Prostate gland (tissue), 2 donors: ENCODE results near the gene PATL1. TPM values are rescaled to one million over a fixed set of nuclear protein-coding genes. Genes with fewer than 3 reads are reported as not detected.

Experiments used
- DNase-seq: peaks from one replicate; pipeline ENCODE4 v3.0.0-alpha.2; 2019; ENCODE audit warnings: low spot score
- H3K27ac ChIP-seq, 2 donors: fragments of 200-600 bp; sonication (generic); 2 replicates each; pipeline ENCODE4 v1.5.1; 2017 to 2019
- H3K27me3 ChIP-seq: fragments of 200-600 bp; sonication (generic); replicated peaks from 2 replicates; pipeline ENCODE4 v1.5.1; 2019; ENCODE audit not compliant: insufficient read depth
- H3K36me3 ChIP-seq, 2 donors: fragments of 200-600 bp; sonication (generic); 1 replicate in 1 of 2; 2 replicates in 1 of 2; pipeline versions ENCODE4 v1.5.1 to v1.8.1; 2017 to 2019
- H3K4me1 ChIP-seq: fragments of 200-600 bp; sonication (generic); replicated peaks from 2 replicates; pipeline ENCODE4 v1.5.1; 2019
- H3K4me3 ChIP-seq, 2 donors: fragments of 200-600 bp; sonication (generic); 2 replicates each; pipeline ENCODE4 v1.5.1; 2017 to 2019
- H3K9me3 ChIP-seq: fragments of 200-600 bp; sonication (generic); 2 replicates; pipeline ENCODE4 v1.5.1; 2017
- POLR2A ChIP-seq: fragments of 450-650 bp; IDR thresholded peaks from one replicate; pipeline ENCODE4 v1.6.1; 2016; ENCODE audit warnings: antibody characterized with exemption, mild to moderate bottlenecking
- POLR2AphosphoS5 ChIP-seq: sonication (generic); formaldehyde crosslinking; IDR thresholded peaks from one replicate; pipeline ENCODE4 v1.6.1; 2017; ENCODE audit warnings: antibody characterized with exemption
- WGBS: methylation state at CpG from one replicate; pipeline ENCODE4 v1.1.5; 2018; 5-methylcytosine and 5-hydroxymethylcytosine counted together
- intact Hi-C: fragments of 100-400 bp; cut with DNase I; formaldehyde crosslinking; loops from one replicate; pipeline ENCODE4 v1.14.2; 2022
- total RNA-seq, 2 donors: library from RNA; depleted of rRNA; stranded (reverse); fragments of >200 nt; gene quantifications; one replicate each; pipeline ENCODE4 v1.1.0, GENCODE V29; 2016
- TF ChIP-seq, protein P1 (sequence below), 4 experiments: fragments of 200-600 bp in 2 of 4; fragments of 450-650 bp in 2 of 4; sonication (generic) in 2 of 4; IDR thresholded peaks; 1 replicate in 3 of 4; 2 replicates in 1 of 4; pipeline ENCODE4 v1.5.1; 2016 to 2019; ENCODE audit warnings: antibody characterized with exemption in 4 of 4, mild to moderate bottlenecking in 2 of 4, moderate library complexity in 2 of 4

The PATL1 gene
- total RNA-seq, 2 donors from 2014 or later: 10.3 to 26.2 TPM

DNA sequence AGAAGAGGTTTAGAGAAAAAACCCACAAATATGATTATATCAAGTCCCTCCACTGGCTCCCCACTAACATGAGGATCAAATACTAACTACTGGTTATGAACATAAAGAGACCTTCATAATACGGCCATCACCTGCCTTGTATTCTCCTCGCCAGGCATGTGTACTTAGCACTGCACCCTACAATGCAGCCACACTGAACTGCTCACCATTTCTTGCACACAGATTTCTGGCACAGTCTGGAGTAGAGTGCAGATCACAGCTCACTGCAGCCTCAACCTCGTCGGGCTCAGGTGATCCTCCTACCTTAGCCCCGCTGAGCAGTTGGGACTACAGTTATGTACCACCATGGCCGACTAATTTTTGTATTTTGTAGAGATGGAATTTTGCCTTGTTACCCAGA lies 66.4 kb downstream of the PATL1 start:
- peaks cover 3 to 24% of the 10 kb centered on the region in 2 donors for H3K36me3 ChIP-seq
- no peak overlapping the region for H3K27ac ChIP-seq
- no peak overlapping the region for H3K4me3 ChIP-seq
- intact Hi-C loops: no loop called here
- H3K4me1 ChIP-seq: no peaks in the 10 kb centered on the region
- WGBS: 93% methylated on average over 6 of the region's 6 CpGs
- no peaks in the 10 kb centered on the region for H3K27me3 ChIP-seq
- no peak for DNase-seq
- TF ChIP-seq, protein P1, sequence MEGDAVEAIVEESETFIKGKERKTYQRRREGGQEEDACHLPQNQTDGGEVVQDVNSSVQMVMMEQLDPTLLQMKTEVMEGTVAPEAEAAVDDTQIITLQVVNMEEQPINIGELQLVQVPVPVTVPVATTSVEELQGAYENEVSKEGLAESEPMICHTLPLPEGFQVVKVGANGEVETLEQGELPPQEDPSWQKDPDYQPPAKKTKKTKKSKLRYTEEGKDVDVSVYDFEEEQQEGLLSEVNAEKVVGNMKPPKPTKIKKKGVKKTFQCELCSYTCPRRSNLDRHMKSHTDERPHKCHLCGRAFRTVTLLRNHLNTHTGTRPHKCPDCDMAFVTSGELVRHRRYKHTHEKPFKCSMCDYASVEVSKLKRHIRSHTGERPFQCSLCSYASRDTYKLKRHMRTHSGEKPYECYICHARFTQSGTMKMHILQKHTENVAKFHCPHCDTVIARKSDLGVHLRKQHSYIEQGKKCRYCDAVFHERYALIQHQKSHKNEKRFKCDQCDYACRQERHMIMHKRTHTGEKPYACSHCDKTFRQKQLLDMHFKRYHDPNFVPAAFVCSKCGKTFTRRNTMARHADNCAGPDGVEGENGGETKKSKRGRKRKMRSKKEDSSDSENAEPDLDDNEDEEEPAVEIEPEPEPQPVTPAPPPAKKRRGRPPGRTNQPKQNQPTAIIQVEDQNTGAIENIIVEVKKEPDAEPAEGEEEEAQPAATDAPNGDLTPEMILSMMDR (IDR thresholded peaks at IDR 0.05): no peak
- no peak for TF ChIP-seq POLR2A
- TF ChIP-seq POLR2AphosphoS5: no peak
- H3K9me3 ChIP-seq: no peaks in the 10 kb centered on the region

DNA sequence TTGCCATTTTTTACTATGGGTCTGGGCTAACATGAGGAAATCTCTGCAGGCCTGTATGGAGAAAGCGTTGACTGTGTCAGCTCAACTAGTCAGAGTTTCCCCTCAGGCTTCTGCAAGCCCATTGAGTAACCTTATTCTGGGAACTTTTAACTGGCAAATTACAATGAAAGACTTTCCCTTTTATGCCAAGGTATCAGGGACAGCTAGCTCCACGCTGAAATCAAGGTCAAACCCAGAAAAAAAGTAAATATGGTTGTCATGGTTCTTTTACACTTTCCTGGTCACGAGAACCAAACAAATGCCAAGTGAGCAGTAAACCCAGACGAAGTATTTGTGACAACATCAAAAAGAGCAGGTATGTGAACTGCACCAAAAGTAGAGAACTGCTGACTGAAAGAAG lies 67.0 kb downstream of the PATL1 start:
- no peaks in the 10 kb centered on the region for H3K9me3 ChIP-seq
- no peak for TF ChIP-seq POLR2AphosphoS5
- no peak for TF ChIP-seq POLR2A
- TF ChIP-seq, protein P1 (IDR thresholded peaks at IDR 0.05): no peak
- 67% methylated on average over 4 of the region's 4 CpGs for WGBS
- H3K4me3 ChIP-seq: no peak overlapping the region
- H3K27me3 ChIP-seq: no peaks in the 10 kb centered on the region
- peaks cover 3 to 24% of the 10 kb centered on the region in 2 donors for H3K36me3 ChIP-seq
- intact Hi-C loops: no loop called here
- no peaks in the 10 kb centered on the region for H3K4me1 ChIP-seq
- H3K27ac ChIP-seq: no peak overlapping the region
- no peak for DNase-seq

DNA sequence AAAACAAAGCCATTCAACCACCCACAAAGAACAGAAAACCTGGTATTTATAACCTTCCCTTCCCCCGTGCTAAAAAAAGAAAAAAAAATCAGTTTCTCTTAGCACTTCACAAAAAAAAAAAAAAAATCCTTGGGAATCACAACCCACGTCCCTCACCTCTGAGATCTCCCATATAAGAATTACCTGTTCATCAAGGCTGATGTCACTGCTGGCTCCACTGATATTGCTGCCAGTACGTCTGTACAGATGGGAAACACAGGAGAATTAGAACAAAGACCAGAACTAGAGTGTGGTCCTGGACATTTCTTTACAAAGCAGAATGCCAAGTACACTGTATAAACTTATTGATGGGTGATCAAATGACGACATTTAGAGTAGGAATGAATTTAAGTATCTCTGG lies 68.2 kb downstream of the PATL1 start:
- no peak for DNase-seq
- intact Hi-C loops: no loop called here
- Histone ChIP-seq H3K27me3 (no peaks in the 10 kb centered on the region), H3K36me3 (peaks cover 3 to 24% of the 10 kb centered on the region in 2 donors), H3K4me3 (no peak overlapping the region), H3K9me3 (no peaks in the 10 kb centered on the region), H3K4me1 (no peaks in the 10 kb centered on the region), H3K27ac (no peak overlapping the region)
- WGBS: 83% methylated on average over 4 of the region's 4 CpGs
- TF ChIP-seq POLR2A (no peak), POLR2AphosphoS5 (no peak)
- TF ChIP-seq, protein P1 (IDR thresholded peaks at IDR 0.05): no peak

DNA sequence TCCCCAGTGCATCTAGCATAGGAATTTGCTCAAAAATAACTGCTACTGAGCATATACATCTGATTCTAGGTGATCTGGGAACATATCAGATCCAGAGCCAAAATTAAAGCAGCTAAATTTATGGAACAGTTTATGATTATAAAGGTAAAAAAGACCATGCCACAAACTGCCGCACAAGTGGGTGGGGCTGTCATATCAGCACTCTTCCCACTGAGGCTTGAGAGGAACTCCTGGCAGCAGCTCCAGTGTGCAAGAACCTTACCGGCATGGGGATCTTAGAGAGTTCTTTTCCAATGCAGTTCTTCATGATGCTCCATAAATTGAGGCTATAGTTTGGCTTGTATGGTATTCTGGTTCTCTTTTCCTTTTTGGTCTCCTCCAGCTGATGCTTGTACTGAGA lies 68.6 kb downstream of the PATL1 start:
- intact Hi-C loops: no loop called here
- Histone ChIP-seq H3K27me3 (no peaks in the 10 kb centered on the region), H3K9me3 (no peaks in the 10 kb centered on the region), H3K4me3 (no peak overlapping the region), H3K27ac (no peak overlapping the region), H3K4me1 (no peaks in the 10 kb centered on the region), H3K36me3 (peaks cover 3 to 24% of the 10 kb centered on the region in 2 donors)
- 95% methylated on average over 2 of the region's 2 CpGs for WGBS
- TF ChIP-seq, protein P1 (IDR thresholded peaks at IDR 0.05): no peak
- no peak for TF ChIP-seq POLR2A
- no peak for TF ChIP-seq POLR2AphosphoS5
- DNase-seq: no peak

DNA sequence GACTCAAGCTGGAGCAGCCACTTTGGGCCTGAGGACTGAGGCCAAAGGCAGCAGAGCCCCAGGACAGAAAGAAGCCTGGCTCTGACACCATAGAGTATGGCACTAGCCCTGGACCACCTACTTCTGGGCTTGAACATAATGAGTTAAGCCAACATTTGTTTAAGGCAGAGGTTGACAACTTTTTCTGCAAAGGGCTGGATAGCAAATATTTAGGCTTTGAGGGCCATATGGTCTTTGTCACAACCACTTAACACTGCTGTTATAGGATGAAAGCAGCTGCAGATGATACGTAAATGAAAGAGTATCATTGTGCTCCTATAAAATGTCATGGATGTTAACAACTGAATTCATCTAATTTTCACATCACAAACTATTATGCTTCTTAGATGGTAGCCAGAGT lies 69.9 kb downstream of the PATL1 start:
- Histone ChIP-seq H3K9me3 (no peaks in the 10 kb centered on the region), H3K27me3 (no peaks in the 10 kb centered on the region), H3K27ac (no peak overlapping the region), H3K4me1 (no peaks in the 10 kb centered on the region), H3K36me3 (peaks cover 3 to 24% of the 10 kb centered on the region in 2 donors), H3K4me3 (no peak overlapping the region)
- no peak for DNase-seq
- WGBS: 85% methylated on average over 1 of the region's 1 CpG
- TF ChIP-seq POLR2AphosphoS5 (no peak), POLR2A (no peak)
- TF ChIP-seq, protein P1 (IDR thresholded peaks at IDR 0.05): no peak
- intact Hi-C loops: no loop called here
